Measurements from ENCODE around the gene GHR. TPM values are rescaled to one million over a fixed set of nuclear protein-coding genes. Genes with fewer than 3 reads are reported as not detected.

Gene GHR
- total and polyA plus RNA-seq, 2 of the 8 experiments (the other 6 are each of a cell fraction or from before 2014, with no cell fraction given) = 0.15 to 0.19 TPM

- no peak overlapping the region for H3K9ac ChIP-seq (replicated peaks in 1 of 4; ENCODE audit: extremely low read depth in 1 of 4, low read depth in 3 of 4, low read length in 3 of 4)
- POLR2A ChIA-PET (ENCODE audit: partially characterized antibody) = no interaction called here
- TF ChIP-seq SUZ12 (IDR thresholded peaks at IDR 0.05; ENCODE audit: low read length) (no peak), SP4 (IDR thresholded peaks at IDR 0.05; ENCODE audit: low read length) (no peak), RFX5 (IDR thresholded peaks at IDR 0.05; ENCODE audit: borderline replicate concordance, low read depth, low read length) (no peak), JUN (IDR thresholded peaks at IDR 0.05; ENCODE audit: low read depth, low read length) (no peak), RXRA (IDR thresholded peaks at IDR 0.05; ENCODE audit: insufficient read depth, low read depth, low read length) (no peak), RNF2 (IDR thresholded peaks at IDR 0.05; ENCODE audit: borderline replicate concordance, low read depth, low read length, missing control alignments, poor library complexity, severe bottlenecking) (no peak), KDM4A (IDR thresholded peaks at IDR 0.05; ENCODE audit: low read depth, low read length, severe bottlenecking) (no peak), CBX5 (IDR thresholded peaks at IDR 0.05; ENCODE audit: low read depth, low read length) (no peak), CTCF (IDR thresholded peaks at IDR 0.05; ENCODE audit: control extremely low read depth in 1 of 3, insufficient read depth in 1 of 3, low read depth in 1 of 3, low read length in 3 of 3) (no peak), TCF12 (IDR thresholded peaks at IDR 0.05; ENCODE audit: low read depth, low read length) (no peak)
These were observed 69.7 kb downstream of the GHR start for GRCh38 chr5:42492974-42493373.

More at GRCh38 chr5:42492974-42493373, 69.7 kb downstream of the GHR start:
- H2AK5ac ChIP-seq (ENCODE audit: low read depth, low read length) = no peak overlapping the region
- no peaks in the 10 kb centered on the region for H3K9me3 ChIP-seq (ENCODE audit: insufficient read depth in 2 of 2, low read depth in 1 of 2, low read length in 1 of 2)
- H2BK5ac ChIP-seq (ENCODE audit: low read depth, low read length) = no peak overlapping the region
- no peaks in the 10 kb centered on the region for H3K79me1 ChIP-seq (ENCODE audit: low read depth, low read length)
- CTCF ChIA-PET (ENCODE audit: partially characterized antibody) = interaction anchor here (1.1 kb wide), 1 partner anchor 46 kb away, joined by 5 read pairs; no protein-coding TSS in a partner anchor
- H3K14ac ChIP-seq (ENCODE audit: insufficient read length) = no peak overlapping the region
- no peaks in the 10 kb centered on the region for H3K36me3 ChIP-seq (ENCODE audit: control insufficient read depth in 2 of 4, insufficient read depth in 4 of 4, low read length in 3 of 4)
- H3K27me3 ChIP-seq (replicated peaks in 1 of 4; ENCODE audit: control insufficient read depth in 3 of 4, extremely low read depth in 1 of 4, insufficient read depth in 3 of 4, low read length in 3 of 4) = no peaks in the 10 kb centered on the region
- no peak overlapping the region for H2BK15ac ChIP-seq (ENCODE audit: low read length)
- H3K4me1 ChIP-seq (replicated peaks in 1 of 4; ENCODE audit: control insufficient read depth in 3 of 4, insufficient read depth in 4 of 4, low read length in 3 of 4) = peaks cover 0 to 3% (median 1%) of the 10 kb centered on the region in 4 experiments; a peak in 4 of 7 replicates
- H4K91ac ChIP-seq (replicated peaks; ENCODE audit: insufficient read length, low read length) = no peak overlapping the region
- no peak overlapping the region for H2AFZ ChIP-seq (ENCODE audit: low read length)
- no peaks in the 10 kb centered on the region for H4K20me1 ChIP-seq (replicated peaks in 1 of 2; ENCODE audit: control insufficient read depth in 1 of 2, insufficient read depth in 2 of 2, low read length in 2 of 2)
- H3K4me2 ChIP-seq (ENCODE audit: insufficient read depth in 1 of 2, low read depth in 2 of 2, low read length in 2 of 2) = no peak overlapping the region
- no peak overlapping the region for H3K18ac ChIP-seq (ENCODE audit: extremely low read depth, low read length)
- no peak overlapping the region for H3K56ac ChIP-seq (replicated peaks; ENCODE audit: insufficient read length, low read depth, low read length)
- no peak overlapping the region for H3K23ac ChIP-seq (ENCODE audit: insufficient read length)
- no peak overlapping the region for H3K4me3 ChIP-seq (ENCODE audit: extremely low read depth in 1 of 4, insufficient read depth in 2 of 4, low read depth in 3 of 4, low read length in 4 of 4)
- H3K79me2 ChIP-seq (ENCODE audit: control insufficient read depth in 1 of 2, insufficient read depth in 2 of 2, low read length in 2 of 2) = no peaks in the 10 kb centered on the region
- 87% methylated on average over 3 of the region's 3 CpGs; no CpG with 5 or more reads in 1 of the 2 experiments for WGBS, 2 experiments (ENCODE audit: extremely low coverage in 1 of 2, insufficient coverage in 1 of 2, insufficient read length in 1 of 2, insufficient replicate concordance in 2 of 2, low coverage in 1 of 2, low lambda C conversion rate in 2 of 2, missing lambda C conversion rate in 1 of 2)
- H2BK12ac ChIP-seq (ENCODE audit: low read depth, low read length) = no peak overlapping the region
- no peak overlapping the region for H3K4ac ChIP-seq (replicated peaks; ENCODE audit: insufficient read length, low read depth, low read length)
- H2BK20ac ChIP-seq (ENCODE audit: low read length) = no peak overlapping the region
- DNase-seq (ENCODE audit: low read depth in 1 of 2, low spot score in 2 of 2) = no peak
- FAIRE-seq = no peak
- H3K23me2 ChIP-seq (ENCODE audit: low read depth, low read length) = no peaks in the 10 kb centered on the region
- H4K5ac ChIP-seq (ENCODE audit: insufficient read length, low read depth, low read length) = no peak overlapping the region
- H4K8ac ChIP-seq (ENCODE audit: extremely low read depth, insufficient read depth, low read length) = no peak overlapping the region
- no peak overlapping the region for H3K27ac ChIP-seq (ENCODE audit: low read depth, low read length)
- no peak overlapping the region for H2BK120ac ChIP-seq (replicated peaks; ENCODE audit: low read depth, low read length)

All from H1 (cell line).